ENCODE results near the gene DMRTB1.

- TF ChIP-seq CTCF (IDR thresholded peaks at IDR 0.05 in 8 of 11, conservative IDR thresholded peaks at IDR 0.05 in 3 of 11) (no peak), POLR2AphosphoS5 (IDR thresholded peaks at IDR 0.05) (no peak)
These were observed 48.1 kb downstream of the DMRTB1 start for GRCh38 chr1:53507116-53507820.
